ENCODE measurements around the gene CEACAM21.

Gene CEACAM21

GRCh38 chr19:41575998-41576397, at the start of gene CEACAM21:
TSS of gene CEACAM21 (plus strand) at chr19:41576166. CDS start at chr19:41576275, 109 bp downstream.
- no peak for DNase-seq

GRCh38 chr19:41527089-41527488, 48.9 kb upstream of the CEACAM21 start:
- DNase-seq, result no peak

- DNase-seq, result no peak
These were observed 47.9 kb upstream of the CEACAM21 start for GRCh38 chr19:41528106-41528505.

GRCh38 chr19:41529484-41530183, 46.3 kb upstream of the CEACAM21 start:
- DNase-seq, result no peak

- DNase-seq, result no peak
These were observed 45.8 kb upstream of the CEACAM21 start for GRCh38 chr19:41530184-41530534.

- DNase-seq, result peak; percentile 45
These were observed 45.1 kb upstream of the CEACAM21 start for GRCh38 chr19:41530761-41531301.

GRCh38 chr19:41531438-41532311, 44.3 kb upstream of the CEACAM21 start:
- peak; percentile 30 for DNase-seq

GRCh38 chr19:41532526-41532925, 43.4 kb upstream of the CEACAM21 start:
- DNase-seq, result no peak

- DNase-seq, result no peak
These were observed 42.2 kb upstream of the CEACAM21 start for GRCh38 chr19:41533671-41534215.

GRCh38 chr19:41535029-41535622, 40.8 kb upstream of the CEACAM21 start:
- no peak for DNase-seq

GRCh38 chr19:41537789-41538188, 38.2 kb upstream of the CEACAM21 start:
- DNase-seq, result no peak

GRCh38 chr19:41540041-41540695, 35.8 kb upstream of the CEACAM21 start:
- peak; percentile 8 for DNase-seq

- DNase-seq, result peak; percentile 71
These were observed 33.9 kb upstream of the CEACAM21 start for GRCh38 chr19:41541990-41542584.

- no peak for DNase-seq
These were observed 33.3 kb upstream of the CEACAM21 start for GRCh38 chr19:41542622-41543021.

- DNase-seq, result no peak
These were observed 32.4 kb upstream of the CEACAM21 start for GRCh38 chr19:41543582-41543981.

GRCh38 chr19:41545547-41545946, 30.4 kb upstream of the CEACAM21 start:
- DNase-seq, result no peak

- DNase-seq, result no peak
These were observed 29.6 kb upstream of the CEACAM21 start for GRCh38 chr19:41546386-41546789.

- DNase-seq, result no peak
These were observed 29.0 kb upstream of the CEACAM21 start for GRCh38 chr19:41546961-41547360.

- no peak for DNase-seq
These were observed 28.4 kb upstream of the CEACAM21 start for GRCh38 chr19:41547569-41547968.

- DNase-seq, result no peak
These were observed 27.9 kb upstream of the CEACAM21 start for GRCh38 chr19:41548047-41548446.

- peak; percentile 16 for DNase-seq
These were observed 26.8 kb upstream of the CEACAM21 start for GRCh38 chr19:41548954-41549688.

Measured in eye (tissue), 1 donor.